CD4-positive, alpha-beta T cell treated with Interferon gamma for 1 hour (primary cell): ENCODE results near the gene LSS.
"Not testable (repeated sequence)": the region's sequence is repeated elsewhere in the genome, so short reads cannot be mapped to it uniquely, and the experiment has no call there.

Source experiments
- DNase-seq: peaks from one replicate; pipeline ENCODE4 v3.0.0-alpha.2; 2020

The LSS gene

GRCh38 chr21:46184625-46185555, 43.7 kb downstream of the LSS start:
- peak; percentile 85 for DNase-seq

DNA sequence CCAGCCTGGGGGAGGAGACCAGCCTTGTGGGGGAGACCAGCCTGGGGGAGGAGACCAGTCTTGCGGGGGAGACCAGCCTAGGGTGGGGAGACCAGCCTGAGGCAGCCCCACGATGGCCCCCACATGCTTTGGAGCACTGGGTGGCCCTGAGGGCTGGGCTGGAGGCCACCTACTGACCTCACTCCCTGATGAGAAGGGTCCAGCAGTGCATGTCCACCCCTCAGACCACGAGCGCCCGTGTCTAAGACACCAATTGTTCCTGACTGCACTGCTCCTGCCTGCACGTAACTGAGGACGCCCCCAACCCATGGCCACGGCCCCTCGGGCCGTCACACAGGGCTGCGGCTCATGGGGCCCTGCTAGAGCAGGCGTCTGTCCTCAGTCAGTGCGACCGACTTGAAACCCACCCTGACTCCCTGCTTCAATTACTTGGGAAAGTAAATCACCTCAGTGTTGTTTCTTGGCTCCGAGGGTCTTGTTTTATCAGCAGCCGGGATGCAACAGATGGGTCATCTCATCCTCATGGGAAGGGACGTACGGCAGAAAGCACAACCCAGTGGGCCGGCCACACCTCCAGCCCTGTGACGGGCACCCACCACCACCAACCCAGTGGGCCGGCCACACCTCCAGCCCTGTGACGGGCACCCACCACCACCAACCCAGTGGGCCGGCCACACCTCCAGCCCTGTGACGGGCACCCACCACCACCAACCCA, 44.5 kb downstream of the LSS start, which contains the start of gene SPATC1L:
Gene SPATC1L (minus strand): TSS at position 550 of the 715 bp plus-strand sequence. CDS start 1,643 bp downstream, outside the sequence.
- DNase-seq, result no peak

DNA sequence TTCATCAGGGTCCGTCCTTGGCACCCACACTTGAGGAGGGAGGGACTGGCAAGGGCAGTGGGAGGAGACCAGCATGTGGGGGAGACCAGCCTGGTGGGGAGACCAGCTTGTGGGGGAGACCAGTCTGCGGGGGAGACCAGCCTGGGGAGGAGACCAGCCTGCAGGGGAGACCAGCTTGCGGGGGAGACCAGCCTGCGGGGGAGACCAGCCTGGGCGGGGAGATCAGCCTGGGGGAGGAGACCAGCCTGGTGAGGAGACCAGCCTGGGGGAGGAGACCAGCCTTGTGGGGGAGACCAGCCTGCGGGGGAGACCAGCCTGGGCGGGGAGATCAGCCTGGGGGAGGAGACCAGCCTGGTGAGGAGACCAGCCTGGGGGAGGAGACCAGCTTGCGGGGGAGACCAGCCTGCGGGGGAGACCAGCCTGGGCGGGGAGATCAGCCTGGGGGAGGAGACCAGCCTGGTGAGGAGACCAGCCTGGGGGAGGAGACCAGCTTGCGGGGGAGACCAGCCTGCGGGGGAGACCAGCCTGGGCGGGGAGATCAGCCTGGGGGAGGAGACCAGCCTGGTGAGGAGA, 45.2 kb downstream of the LSS start:
- not testable (repeated sequence) for DNase-seq

DNA sequence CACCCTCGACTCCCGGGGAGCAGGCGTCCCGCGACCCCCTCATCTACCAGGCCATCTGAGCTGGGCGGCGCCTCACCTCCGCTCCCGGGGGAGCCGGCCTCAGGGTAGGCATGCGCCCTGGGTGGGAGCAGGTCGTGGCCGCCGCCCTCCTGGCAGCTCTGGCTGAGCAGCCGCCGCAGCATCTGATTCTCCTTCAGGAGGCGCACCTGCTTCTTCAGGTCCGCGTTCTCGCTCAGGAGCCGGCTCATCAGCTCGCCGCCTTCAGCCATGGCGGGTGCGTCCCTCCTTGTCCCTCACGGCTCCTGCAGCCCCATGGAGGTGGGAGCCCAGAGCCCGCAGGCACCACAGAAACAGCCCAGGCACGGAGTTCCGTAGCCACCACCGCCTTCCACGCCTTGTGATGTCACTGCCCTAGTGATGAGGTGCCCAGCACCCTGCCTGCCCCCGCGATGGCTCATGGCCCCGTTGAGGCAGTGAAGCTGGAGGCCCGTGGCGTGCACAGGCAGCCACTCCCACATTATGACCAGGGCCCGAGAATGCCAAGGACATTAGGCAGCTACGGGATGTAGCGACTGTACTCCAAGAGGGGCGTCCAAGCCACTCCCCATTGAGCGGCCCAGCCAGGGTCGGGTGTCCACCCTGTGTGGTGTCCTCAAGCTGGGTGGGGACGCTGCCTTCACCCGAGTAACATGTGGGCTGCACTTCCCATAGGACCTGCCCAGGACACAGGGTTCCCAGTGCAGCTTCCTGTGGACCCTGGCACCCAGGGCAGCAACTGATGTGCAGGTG, 45.8 kb downstream of the LSS start:
- no peak for DNase-seq

- DNase-seq, result no peak
These were observed 46.5 kb downstream of the LSS start for GRCh38 chr21:46181953-46182547.

DNA sequence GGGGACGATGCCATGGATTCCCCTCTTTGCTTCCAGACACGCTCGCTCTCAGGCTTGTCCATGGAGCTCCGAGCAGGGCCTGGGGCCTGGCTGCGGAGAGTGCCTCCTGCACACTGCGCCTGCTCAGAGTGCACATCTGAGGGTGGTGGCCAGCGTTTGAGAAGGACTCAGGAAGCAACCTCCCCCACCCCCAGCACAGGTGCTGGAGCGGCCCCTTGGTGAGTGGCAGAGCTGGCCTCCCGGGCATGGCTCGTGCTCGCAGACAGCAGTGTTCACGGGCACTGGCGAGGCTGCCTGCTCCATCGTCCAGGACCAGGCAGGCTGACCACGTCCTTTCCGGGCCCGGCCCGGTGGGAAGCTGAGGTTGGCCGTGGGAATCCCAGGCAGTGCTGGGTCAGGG, 47.1 kb downstream of the LSS start:
- no peak for DNase-seq

DNA sequence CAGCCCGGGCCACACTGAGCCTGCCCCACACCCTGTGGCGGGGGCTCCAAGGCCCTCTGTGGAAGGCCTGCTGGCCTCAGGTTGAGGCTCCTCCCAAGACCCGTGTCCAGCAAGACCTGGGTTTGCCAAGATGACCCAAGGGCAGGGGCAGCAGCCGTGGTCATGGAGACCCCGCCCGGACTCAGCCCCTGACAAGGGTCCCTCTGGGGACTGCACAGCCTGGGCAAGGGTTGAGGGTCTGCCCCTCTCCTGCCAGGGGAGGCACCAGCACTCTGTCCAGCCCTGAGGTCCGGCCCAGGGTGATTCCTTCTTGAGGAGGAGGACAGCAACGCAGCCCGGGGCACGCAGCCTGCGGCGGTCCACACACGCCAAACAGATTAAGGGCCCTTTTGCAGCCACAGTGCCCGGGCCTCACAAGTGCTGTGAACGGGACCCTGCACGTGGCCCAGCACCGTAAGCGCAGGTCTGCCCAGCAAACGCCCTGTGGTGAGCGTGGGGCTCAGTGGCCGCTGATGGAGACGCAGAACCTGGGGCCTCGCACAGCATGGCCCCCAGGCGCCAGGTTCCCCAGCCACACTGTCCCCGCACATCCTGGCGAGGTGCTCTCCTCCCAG, 47.7 kb downstream of the LSS start:
- no peak for DNase-seq

DNA sequence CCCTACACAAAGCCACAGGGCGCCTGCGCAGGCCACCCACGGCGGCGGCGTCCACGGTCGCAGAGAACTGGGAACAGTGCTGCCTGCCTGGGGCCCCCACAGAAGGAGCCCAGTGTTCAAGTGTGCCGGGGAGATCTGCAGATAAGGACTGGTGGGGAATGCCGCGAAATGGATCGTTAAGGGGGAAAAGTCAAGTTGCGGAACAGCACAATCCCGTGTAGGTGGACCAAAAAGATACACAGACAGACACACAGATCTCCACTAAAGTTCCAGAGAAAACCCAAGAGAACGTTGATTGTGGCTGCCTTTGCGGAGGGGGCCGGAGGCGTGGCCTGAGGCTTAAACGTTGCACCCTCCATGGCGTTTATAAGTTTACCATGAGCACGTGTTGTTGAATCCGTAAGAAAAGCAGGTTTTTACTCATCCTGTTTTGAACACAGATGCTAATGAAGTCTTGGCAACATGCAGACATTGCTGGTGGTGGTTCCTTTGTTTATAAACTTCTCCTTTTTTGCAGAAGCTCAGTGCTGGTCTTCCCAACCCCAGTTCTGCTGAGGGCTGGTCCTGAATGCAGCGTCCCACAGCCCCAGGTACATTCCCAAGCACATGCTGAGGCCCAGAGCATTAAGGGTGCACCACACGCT, 48.4 kb downstream of the LSS start:
- DNase-seq, result no peak

DNA sequence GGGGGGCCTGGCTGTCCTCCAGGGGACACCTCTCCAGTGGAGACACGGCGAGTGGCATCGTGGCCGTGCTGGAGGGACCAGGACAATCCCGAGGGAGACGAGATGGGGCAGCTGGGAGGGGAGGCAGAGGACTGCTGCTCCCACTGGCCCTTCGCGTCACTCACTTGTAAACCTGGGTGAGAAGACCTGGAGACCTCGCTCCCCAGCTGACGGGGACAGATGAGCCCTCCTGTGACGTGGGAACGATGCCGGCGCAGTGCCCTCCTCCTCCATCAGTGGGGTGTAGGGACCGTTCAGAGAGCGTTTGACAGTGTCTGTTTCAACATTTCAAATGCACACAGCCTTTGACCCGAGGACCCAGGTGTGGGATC, 48.9 kb downstream of the LSS start:
- DNase-seq, result no peak

DNA sequence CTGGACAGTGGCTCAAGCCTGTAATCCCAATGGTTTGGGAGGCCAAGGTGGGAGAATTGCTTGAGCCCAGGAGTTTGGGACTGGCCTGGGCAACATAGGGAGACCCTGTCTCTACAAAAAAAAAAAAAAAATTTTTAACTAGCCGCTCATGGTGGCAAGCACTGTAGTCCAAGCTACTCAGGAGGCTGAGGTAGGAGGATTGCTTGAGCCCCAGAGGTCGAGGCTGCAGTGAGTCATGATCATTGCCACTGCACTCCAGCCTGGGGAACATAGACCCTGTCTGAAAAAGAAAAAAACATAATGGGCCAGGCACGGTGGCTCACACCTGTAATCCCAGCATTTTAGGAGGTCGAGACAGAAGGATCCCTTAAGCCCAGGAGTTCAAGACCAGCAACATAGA, 49.6 kb downstream of the LSS start:
- no peak for DNase-seq

GRCh38 chr21:46176443-46177129, 52.0 kb downstream of the LSS start:
- not testable (repeated sequence) for DNase-seq

DNA sequence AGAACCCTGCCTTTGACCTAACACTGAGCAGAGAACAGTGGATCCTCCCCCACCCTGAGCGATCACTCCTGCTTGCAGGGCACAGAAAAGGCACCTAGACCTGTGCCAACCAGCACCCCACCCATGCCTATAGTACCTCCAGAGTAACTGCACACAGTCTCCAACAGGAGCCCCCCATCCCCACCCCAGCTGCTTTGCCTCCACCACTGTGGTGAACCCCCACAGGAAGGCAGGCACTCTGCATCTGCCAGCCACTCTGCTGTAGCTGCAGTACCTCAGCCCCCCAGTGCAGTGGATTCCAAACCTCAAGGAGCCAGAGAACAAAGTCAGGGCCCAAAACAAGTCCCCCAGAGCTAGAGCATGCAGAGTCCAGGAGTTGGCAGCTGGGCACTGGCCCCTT, 55.0 kb downstream of the LSS start:
- no peak for DNase-seq

GRCh38 chr21:46172863-46173528, 55.6 kb downstream of the LSS start:
- no peak for DNase-seq

DNA sequence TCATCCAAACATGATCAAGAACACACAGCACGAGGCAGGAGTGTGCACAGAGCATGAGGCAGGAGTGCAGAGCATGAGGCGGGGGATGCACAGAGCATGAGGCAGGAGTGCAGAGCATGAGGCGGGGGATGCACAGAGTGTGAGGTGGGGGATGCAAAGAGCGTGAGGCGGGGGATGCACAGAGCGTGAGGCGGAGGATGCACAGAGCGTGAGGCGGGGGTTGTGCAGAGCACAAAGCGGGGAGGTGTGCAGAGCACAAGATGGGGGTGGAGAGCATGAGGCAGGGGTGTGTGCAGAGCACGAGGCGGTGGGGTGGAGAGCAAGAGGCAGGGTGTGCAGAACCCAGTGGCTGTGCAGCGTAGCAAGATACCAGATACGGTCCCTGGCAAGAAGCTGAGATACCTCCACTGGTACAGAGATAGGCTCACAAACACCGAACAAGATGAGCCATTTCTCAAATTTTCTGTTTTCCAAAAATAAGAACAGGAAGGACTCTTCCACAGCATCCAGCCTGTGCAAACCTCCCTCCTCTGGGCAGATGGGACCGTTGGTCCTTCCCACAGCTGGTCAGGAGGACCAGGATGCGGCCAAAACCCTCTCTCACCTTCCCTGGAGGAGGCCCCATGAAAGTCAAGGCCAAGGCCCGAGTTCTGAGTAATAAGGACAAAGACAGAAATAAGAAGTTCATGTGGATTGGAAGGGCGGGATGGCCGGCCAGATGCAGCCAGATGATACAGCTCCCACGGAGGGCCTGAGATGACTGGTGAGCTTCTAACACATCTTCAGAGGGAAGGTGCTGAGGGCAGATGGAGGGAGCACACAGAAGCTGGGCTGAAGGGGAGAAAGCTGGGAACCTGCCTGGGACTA, 56.3 kb downstream of the LSS start:
- no peak for DNase-seq

- no peak for DNase-seq
These were observed 57.0 kb downstream of the LSS start for GRCh38 chr21:46171585-46171984.

- DNase-seq, result peak; percentile 64
These were observed 58.0 kb downstream of the LSS start for GRCh38 chr21:46170436-46171193.

DNA sequence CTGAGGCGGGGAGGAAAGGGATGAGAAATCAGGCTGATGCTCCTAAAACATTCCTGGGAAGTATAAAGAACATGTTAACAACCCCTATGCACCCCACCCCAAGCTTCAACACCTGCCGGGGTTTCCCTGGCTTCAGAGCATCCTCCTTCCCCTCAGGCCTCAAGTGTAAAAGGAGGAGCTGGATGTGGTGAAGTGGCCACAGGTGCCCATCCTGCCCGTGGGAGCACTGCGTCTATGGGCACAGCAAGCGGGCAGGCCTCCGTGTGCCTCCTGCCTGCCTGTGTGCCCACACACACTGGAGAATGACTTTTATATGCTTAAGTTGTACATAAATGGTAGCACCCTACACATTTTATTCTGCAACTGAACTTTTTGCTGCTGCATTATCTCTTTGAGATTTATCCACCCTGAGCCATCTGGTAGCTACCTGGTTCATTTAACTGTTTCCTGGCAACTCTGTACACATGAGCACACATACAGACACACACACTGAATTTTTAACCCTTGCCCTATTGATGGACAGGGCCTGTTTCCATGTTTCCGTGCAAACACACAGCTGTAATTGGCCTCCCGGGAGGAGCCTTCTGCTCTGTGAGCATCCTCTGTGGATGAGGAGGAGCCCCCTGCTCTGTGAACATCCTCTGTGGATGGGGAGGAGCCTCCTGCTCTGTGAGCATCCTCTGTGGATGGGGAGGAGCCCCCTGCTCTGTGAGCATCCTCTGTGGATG, 59.8 kb downstream of the LSS start:
- DNase-seq, result no peak

DNA sequence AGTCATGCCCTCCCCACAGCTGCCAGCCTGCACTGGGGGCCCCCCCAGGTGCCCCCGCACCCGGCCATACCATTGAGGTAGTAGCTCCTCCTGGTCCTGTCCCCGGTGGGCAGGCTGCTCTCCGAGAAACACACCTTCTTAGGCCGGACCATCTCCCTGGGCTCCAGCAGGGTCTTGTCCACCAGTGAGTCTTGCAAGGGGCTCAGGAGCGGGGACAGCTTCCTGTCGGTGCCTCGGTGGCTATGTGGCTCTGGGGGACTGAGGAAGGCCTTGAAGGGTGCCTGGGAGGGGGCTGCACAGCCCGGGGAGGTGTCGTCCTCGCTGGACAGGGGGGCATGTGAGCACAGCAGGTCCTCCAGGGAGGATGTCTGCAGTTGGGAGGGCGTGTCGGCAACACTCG, 60.3 kb downstream of the LSS start:
- DNase-seq, result no peak
